ENCODE results near the gene TTC34.

DNA sequence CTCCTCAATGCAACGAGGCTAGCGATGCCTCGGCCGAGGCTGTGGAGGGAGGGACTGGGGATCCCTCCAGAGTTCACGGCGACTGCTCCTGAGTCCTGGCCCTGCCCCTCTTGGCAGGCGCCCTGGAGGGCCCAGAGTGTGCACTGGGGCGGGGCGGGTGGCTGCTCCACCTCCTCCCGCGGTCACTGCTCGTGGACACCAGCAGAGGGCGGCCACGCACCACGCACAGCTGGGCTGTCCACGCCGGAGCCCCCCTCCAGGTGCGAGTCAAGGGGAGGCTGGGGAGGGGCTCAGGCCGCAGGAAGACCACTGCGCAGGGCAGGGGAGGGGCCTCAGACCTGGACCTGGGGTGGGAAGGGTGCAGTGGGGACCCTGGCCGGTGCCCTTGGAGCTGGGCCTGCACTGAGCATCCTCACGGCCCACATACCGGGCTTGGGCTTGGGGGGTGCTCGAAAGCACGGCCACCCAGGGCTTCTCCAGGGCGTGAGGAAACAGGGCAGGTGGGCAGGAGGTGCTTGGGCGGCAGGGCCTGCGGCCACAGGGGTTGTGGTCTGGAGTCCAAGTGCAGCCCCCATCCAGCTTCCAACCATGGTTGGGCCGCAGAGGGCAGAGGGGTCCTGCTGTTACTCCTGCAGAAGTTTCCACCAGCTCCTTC lies 20.6 kb upstream of the TTC34 start:
- TF ChIP-seq POLR2A (IDR thresholded peaks at IDR 0.05; ENCODE audit: low read length) (no peak), GATA1 (IDR thresholded peaks at IDR 0.05; ENCODE audit: low read depth, low read length) (no peak)
